ENCODE data around the gene SCD5.

DNA sequence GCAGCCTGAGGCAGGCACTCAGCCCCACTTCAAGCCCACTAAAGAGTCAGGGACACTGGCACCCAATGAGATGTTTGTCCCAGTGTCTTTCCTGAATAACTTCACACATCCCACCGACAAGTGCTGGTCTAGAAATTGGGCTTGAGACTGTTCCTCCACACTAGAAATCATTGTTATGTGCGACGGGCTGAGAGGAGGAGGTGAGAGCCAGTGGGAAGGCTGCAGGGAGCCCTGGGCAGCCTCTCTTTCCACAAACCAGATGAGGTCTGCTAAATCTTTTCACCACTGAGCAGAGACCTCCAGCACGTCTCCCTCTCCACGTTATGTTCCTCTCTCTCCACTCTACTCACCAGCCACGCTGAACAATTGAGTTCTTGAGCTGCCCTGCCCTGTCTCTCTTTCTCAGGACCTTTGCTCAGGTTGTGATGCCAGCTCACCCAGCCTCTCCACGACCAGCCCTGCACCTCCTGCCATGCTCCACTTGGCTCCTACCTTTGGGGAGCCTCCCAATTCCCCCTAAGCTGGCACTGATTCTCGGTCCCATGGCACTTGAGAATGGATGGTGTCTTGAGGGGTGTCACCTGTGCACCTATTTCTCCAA lies 8.4 kb downstream of the SCD5 start:
- TF ChIP-seq FOXM1 (IDR thresholded peaks at IDR 0.05; ENCODE audit: borderline replicate concordance) = no peak
- no peak for TF ChIP-seq BHLHE40 (IDR thresholded peaks at IDR 0.05; ENCODE audit: borderline replicate concordance)
- TF ChIP-seq SP1 (IDR thresholded peaks at IDR 0.05) = no peak
